ENCODE results near the gene ITGA6.

GRCh38 chr2:172473167-172473566, 45.8 kb downstream of the ITGA6 start:
- TF ChIP-seq BHLHE40 (IDR thresholded peaks at IDR 0.05; ENCODE audit: borderline replicate concordance) (no peak), CTBP1 (IDR thresholded peaks at IDR 0.05; ENCODE audit: borderline replicate concordance) (no peak), TARDBP (IDR thresholded peaks at IDR 0.05) (no peak), FOXA1 (IDR thresholded peaks at IDR 0.05) (no peak), ZNF384 (IDR thresholded peaks at IDR 0.05) (no peak)

All from HEK293T (cell line).